GM19397 (cell line): ENCODE measurements around the gene HES5.
A peak's percentile ranks its signal among the peaks of the same experiment; 100 is the strongest.
"Not testable (repeated sequence)": the region's sequence is repeated elsewhere in the genome, so short reads cannot be mapped to it uniquely, and the experiment has no call there.

Experiments
- ATAC-seq: cut with Tn5 transposase; IDR thresholded peaks from one replicate; pipeline ENCODE4 v1.9.1; 2021; ENCODE audit warnings: mild to moderate bottlenecking, moderate library complexity; ENCODE audit not compliant: unreplicated experiment

HES5 gene

DNA sequence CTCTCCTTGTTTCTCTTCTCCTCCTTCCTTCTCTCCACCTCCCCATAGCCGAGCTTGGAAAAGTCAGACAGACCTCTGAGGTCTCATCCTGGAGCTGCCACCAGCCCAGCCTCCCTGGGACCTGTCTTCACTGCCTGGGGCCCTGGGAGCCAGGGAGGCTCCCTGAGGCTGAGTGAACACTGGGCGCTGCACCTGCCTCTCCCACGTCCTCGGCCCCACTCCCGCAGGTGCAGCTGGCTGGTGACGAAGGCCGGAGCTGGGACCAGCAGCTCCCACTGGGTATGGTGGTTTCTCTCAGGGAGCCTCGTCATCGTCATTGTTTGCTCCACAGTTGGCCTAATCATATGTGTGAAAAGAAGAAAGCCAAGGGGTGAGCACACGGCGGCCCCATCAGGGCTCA lies 31.4 kb upstream of the HES5 start:
- ATAC-seq, result no peak

DNA sequence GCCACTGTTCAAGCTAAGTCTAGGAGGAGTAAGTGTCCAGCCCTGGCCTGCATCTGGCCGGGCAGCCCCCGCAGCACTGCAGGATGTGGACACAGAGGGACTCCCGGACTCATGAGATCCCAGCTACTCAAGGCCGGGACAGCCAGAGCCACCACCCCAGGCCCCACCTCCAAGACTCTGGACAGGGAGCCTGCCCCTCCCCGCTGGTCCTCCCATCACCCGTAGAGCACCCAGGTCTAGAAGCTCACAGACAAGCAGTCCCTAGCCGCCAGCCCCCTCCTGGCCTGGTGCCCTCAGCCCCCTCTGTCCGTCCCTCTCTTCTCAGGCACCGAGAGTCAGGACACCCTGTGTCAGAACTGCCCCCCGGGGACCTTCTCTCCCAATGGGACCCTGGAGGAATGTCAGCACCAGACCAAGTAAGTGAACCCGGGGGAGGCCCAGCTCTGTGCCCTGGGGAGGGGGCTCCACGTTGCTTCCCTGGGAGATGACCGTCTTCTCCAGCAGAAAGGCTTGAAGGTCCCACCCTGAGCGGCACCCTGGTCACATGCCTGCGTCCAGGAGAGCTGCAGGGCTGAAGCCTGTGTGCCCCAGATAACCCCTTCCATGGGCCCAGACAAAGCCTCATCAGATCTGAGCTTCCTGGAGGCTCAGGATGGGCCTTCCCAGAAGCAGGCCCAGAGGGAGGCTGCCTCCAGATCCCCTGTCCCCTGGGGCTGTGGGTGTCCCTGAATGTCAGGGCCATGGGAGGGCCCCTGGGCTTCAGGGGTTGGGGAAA lies 30.4 kb upstream of the HES5 start:
- no peak for ATAC-seq

DNA sequence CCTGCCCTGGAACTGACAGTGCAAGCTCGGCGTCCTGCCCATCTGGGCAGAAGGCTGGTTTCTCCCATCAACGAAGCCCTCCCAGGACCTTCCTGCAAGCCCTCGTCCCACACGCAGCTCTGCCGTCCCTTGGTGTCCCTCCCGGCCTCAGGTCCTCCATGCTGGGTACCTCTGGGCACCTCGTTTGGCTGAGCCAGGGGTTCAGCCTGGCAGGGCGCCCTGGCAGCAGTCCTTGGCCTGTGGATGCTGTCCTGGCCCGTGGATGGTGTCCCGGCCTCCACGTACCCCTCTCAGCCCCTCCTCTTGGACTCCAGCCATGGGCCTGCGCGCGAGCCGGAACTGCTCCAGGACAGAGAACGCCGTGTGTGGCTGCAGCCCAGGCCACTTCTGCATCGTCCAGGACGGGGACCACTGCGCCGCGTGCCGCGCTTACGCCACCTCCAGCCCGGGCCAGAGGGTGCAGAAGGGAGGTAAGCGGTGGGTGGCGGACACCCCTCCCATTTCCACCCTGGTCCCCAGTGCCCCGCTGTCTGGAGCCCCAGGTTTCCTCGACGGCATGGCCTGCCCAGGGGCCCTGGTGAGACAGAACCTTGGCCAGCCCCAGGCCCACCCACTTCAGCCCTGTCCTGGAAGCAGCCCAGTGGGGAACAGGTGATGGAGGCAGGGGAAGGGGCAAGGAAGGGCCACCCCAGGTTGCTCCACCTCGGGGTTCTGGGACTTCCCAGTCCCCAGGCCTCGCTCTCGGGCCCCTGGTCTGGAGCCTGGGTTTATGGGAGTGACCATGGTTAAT lies 29.6 kb upstream of the HES5 start:
- no peak for ATAC-seq

DNA sequence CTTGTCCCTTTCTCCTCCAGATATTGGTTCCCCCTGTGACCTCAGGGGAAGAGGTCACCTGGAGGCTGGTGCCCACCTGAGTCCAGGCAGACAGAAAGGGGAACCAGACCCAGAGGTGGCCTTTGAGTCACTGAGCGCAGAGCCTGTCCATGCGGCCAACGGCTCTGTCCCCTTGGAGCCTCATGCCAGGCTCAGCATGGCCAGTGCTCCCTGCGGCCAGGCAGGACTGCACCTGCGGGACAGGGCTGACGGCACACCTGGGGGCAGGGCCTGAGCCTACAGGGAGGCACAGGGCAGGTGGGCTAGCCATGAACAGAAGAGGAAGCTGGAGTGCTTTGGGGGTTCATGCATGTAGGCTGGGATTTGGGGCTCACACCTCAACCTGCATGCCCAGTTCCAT lies 28.8 kb upstream of the HES5 start:
- no peak for ATAC-seq

DNA sequence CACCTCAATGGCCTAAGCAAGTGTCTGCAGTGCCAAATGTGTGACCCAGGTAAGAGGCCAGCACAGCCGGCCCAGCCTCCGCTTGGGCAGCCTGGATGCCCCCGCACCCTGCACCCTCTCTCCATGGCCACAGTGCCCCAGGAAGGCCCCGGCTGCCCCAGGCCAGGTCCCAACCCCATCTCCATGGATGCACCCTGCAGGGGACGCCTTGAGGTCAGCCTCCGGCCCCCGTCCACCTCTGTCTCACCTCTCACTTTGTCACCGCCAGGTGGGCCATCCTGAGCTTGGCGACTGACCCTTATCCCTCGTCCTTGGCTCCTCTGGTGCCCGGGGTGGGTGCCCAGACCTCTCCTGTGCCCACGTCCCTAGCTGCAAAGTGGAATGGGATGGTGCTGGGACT lies 28.4 kb upstream of the HES5 start:
- ATAC-seq, result no peak

DNA sequence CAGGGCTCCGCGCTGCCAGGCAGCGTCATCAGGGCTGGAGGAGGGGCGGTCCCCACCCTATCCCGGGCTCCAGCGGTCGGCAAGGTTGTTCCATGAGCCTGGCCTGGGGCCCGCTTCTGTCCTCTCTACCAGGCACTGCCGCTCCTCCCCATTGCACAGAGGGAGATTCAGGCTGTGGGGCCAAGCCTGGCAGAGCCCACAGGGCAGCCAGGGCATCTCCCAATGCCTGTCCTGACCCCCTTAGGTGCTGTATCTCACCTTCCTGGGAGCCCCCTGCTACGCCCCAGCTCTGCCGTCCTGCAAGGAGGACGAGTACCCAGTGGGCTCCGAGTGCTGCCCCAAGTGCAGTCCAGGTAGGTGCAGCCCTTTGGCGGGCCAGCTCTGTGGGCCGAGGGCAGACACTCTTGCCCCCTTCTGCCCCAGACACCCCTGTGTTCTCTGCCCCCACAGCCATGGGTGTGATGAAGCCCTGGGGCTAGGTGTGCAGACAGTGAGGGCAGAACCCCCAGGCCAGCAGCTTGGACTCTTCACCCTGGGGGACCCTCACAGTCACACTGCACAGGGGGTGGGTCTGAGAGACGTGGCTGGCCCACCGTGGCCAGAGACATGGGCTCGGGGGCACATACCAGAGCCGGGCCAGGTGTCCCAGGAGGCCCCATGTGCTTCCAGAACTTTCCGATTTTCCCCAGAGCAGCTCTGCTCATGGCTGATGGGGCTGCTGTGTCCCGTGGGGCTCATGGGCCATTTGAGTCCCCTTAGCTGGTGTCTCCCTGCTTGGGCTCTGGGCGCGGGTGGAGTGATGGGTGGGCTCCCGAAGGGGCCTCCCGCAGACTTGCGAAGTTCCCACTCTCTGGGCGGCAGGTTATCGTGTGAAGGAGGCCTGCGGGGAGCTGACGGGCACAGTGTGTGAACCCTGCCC lies 27.7 kb upstream of the HES5 start:
- no peak for ATAC-seq

DNA sequence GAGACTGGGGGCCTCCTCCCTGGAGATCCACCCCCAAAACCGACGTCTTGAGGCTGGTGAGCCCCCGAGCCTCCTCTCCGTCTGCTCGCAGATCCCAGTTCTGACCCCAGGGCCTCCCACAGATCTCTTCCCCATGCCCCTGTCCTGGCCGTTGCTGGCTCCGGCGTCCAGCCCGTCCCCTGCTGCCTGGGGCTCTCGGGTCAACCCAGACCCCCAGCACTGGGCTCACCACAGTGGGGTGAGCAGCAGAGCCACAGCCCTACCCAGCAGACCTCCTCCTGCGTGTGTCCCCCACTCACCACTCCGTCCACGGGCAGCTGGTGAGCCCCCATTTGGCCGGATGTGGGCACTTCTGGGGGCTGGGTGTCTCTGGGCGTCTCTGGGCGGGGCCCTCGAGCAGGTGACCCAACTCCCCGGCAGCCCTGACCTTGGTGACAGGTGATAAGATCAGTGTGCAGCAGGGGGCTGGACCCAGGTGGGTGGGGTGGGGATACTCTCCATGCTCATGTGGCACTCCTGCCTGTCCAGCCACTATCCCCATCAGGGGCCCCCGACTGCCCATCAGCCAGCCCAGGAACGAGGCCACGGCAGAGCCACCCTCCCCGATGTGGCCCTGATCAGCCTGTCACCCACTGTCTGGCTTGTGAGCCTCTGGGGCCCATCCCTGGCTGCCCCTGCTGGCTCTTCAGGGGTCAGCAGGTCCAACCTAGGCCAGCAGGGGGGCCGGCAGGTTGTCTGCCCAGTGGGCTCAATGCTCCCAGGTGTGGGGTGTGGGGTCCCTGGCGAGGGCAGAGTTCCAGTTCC lies 26.8 kb upstream of the HES5 start:
- no peak for ATAC-seq

DNA sequence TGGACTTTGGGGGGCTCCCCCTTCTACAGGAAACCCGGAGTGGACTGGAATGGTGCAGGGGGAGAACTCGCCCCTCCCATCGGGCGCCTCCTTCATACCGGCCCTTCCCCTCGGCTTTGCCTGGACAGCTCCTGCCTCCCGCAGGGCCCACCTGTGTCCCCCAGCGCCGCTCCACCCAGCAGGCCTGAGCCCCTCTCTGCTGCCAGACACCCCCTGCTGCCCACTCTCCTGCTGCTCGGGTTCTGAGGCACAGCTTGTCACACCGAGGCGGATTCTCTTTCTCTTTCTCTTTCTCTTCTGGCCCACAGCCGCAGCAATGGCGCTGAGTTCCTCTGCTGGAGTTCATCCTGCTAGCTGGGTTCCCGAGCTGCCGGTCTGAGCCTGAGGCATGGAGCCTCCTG lies 26.2 kb upstream of the HES5 start, which contains the start of gene TNFRSF14:
Gene TNFRSF14, plus strand, starts transcription at position 95 of the 401 bp plus-strand sequence. Its CDS starts 294 bp downstream, at position 389.
- ATAC-seq, result peak; percentile 25

DNA sequence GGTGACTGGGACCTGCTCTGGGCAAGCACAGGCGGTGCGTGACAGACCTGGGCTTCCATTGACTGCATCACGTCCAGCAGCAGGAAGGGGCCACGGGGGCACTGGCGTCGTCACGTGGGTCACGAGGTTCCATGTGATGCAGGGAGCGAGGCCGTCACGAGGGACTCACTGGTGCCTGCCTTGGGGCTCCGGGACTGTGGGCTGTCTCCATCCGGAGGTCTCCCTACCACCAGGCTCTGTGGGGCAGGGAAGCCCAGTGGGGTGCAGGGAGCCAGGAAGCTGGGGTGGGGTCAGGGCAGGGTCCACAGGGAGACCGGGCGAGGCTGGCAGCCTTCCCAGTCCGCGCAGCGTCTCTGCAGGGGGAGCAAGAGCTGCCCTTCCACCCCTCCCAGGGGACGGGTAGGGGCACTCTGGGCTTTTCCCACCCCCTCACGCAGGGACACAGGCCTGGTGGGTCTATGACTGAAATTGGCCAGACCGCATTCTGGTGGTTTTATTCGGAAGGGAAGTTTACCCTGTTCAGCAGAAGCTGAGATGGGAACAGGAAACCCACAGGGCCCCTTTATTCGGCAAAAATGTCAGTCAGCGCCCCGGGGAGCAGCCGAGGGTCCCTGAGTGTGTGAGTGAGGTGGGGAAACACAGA lies 25.7 kb upstream of the HES5 start:
- peak; percentile 35 for ATAC-seq

DNA sequence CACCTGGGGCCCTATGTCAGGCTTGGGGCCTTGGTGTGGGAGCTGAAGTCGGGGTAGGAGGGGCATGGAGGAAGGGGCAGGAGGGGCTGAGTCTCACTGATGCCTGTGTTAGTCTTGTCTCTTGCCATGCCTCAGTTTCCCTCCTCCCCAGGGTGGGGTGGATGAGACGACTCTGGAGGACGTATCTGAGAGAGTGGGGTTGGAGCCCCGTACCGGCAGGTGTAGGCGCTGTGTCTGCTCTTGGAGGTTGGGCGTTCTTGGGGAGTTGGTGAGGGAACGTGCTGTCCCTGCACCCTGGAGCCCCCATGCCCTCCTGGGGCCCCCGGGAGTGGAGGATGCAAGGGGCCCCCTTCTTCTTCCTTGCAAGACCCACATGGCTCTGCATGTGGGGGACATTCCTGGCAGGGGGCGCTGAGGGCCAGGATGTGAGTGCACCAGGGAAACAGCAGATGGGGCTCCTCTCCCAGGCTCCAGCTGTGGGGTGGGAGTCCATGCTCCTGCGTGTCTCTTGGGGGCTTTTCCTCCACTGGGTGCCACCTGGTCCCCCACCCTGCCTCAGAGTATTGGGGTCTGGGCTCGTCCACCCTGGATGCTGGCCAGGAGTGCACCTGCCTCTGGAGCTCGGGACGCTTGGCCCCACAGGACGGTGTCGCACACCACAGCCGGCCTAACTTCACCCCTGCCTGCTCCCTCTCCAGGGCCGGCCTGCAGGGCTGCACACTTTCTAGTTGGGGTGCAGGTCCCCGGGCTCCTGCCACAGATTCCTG lies 24.7 kb upstream of the HES5 start:
- no peak for ATAC-seq

DNA sequence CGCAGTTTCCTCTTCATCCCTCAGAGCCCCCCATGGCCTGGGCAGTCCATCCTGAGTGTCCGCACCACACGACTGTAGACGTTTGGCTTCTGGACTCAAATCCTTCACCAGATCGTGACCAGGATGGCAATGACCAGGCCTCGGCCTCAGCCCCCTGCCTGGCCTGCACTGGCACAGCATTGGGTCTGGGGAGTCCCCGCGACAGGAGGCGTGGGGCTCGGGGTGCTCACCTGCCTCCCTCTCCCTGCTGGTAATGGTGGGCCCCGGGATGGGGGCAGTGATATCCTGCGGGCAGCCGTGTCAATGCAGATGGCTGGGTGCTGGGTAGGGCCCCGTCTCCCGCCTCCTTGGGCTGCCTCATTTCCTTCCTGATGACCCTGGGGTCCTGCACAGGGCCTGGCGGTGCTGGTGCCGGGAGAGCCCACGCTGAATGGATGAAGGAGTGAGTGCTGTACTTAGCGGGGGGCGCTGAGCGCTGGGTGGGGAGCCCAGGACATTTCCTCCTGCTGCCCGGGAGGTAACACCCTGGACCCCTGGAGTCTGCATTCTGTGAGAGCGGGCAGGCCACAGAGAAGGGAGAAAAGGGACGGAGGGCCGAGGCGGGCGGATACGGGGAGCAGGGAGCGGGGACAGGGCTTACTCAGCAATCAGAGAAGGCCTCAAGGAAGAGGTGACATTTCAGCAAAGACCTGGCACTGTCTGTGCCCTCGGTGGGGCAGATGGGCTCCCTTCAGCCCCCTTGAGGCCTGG lies 24.0 kb upstream of the HES5 start:
- no peak for ATAC-seq

DNA sequence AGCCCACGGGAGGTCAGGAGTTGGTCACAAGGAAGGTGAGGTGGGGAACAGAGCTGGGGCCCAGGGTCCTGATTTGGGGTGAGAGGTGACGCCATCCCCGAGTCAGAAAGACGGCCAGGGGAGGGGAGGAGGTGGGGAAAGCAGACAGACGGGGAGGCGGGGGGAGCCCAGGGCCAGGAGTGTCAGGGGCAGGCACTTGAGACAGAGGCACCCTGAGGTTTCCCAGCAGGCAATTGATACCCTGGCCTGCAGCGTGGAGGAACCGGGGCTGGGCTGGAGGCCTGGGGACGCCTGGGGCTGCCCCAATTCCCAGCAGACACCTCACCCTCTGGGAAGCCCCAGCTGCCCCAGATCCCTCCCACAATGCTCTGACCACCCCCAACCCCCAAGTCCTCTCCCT lies 23.0 kb upstream of the HES5 start:
- not testable (repeated sequence) for ATAC-seq

DNA sequence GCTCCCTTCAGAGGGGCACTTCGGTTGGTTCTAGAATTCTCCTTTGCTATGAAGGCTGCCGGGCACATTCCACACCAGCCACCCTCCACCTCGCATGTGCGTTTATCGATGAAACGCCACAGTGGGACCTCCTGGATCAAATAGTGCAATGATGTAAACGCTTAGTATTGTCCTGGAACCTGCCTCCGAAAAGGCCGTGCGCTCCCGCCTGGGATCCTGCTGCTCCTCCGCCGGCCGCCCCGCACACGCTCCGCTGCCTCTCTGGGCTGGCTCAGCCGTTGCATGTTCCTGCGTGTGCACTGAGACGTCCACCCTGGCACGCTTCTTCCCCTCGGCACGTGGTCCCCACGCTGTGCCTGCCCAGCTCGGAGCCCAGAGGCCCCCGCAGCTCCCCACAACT lies 22.1 kb upstream of the HES5 start:
- ATAC-seq, result no peak

DNA sequence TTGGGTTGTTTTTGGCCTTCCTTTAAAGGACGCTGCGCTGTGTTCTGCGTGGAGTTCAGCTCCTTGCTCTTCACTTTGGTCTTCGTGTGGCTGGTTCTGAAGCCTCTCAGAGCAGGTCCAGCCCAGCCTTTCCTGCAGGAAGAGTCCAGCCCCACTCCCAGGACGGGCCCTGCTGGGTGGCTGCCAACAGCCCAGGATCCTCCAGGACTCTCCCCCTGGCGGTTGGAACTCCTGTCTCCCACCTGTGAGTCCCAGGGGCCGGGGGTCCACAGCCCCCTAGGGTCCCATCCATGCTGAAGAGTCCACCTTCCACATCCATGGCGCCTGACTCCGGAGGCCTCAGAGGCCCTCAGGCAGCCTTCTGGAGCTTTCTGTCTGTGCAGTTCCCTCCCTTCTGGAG lies 21.5 kb upstream of the HES5 start:
- not testable (repeated sequence) for ATAC-seq

DNA sequence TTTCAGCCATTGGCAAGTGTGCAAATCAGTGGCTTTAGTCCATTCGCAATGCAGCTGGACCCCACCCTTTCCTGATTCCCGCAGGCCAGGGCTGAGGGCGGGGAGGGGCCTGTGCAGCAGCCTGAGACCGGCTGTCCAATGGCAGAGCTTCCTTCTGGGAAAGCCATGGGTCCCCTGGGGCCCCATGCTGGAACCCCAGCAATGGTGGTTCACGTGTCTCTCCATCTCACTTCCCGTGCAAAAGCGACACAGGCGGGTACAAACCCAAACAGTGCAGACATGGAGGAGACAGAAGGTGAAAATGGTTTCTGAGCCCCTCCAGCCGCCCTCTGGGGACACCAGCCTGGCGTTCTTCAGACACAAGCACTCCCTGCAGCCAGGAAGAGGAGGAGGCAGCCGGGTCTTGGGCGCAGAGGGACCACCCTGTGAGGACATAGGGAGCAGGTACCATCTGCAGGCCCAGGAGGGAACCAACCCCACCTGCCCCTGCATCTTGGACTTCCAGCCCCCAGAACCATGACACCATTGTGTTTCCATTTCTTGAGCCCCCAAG lies 20.3 kb upstream of the HES5 start:
- not testable (repeated sequence) for ATAC-seq

DNA sequence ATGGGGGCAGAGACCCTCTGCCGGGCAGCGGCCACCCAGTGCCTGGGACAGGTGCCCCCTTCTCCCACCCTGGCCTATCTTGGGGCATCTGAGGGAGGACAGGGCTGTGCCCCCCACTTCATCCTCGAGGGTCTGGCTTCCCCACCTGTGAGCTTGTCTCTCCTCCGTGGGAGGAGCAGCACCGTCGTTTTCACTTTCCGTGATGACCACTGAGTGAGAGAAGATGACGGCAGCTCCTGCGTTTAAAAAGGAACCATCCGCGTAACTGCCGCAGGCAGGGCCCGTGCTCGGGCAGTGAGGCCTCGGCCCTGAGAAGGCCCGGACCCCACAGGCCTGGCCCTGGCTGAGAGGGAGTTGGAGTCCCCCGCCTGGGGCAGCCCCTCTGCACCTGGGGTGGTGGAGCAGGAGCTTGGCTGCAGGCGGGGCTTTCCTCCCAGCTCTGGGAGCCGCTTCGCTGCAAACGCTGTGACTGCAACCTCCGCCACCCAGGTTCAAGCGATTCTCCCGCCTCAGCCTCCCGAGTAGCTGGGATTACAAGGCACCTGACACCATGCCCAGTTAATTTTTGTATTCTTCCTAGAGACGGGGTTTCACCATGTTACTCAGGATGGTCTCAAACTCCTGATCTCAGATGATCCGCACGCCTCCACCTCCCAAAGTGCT lies 19.4 kb upstream of the HES5 start:
- not testable (repeated sequence) for ATAC-seq

DNA sequence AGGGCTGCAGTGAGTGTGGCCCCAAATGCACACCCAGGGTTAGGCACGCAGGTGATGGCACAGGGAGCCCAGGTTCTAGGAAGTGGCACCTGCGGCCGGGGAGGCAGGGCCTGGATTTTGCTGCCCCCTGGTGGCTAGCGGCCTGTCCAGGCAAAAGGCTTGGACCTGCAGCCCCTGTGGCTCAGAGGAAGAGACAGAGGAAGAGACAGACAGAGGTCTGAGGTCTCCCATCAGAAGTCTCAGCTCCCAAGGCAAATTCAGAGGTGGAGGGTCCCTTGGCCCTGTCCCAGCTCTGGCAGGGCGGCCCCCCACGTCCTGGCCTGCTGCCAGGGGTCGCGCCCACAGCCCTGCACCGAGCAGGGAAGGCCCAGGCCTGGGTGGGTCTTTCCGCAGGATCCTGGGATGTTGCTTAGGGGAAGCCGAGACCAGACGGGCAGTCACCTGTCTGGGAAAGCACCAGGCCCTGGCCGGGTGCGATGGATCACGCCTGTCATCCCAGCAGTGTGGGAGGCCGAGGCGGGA lies 18.1 kb upstream of the HES5 start:
- ATAC-seq, result no peak
